NCI-H1694 (cell line): ENCODE measurements around the gene SPSB4.
"Not testable (repeated sequence)": the region's sequence is repeated elsewhere in the genome, so short reads cannot be mapped to it uniquely, and the experiment has no call there.

Source experiments
- DNase-seq: peaks from one replicate; lab custom pipeline; 2025; lab: John Stamatoyannopoulos, UW

SPSB4 gene

GRCh38 chr3:141116721-141117120 lies 65.6 kb downstream of the SPSB4 start:
- DNase-seq = no peak

- DNase-seq = not testable (repeated sequence)
These were observed 66.8 kb downstream of the SPSB4 start for GRCh38 chr3:141117982-141118381.

- no peak for DNase-seq
These were observed 71.4 kb downstream of the SPSB4 start for GRCh38 chr3:141122455-141123030.

GRCh38 chr3:141123677-141124410 lies 72.7 kb downstream of the SPSB4 start:
- DNase-seq = no peak

- no peak for DNase-seq
These were observed 73.6 kb downstream of the SPSB4 start for GRCh38 chr3:141124715-141125114.

GRCh38 chr3:141125351-141125750 lies 74.2 kb downstream of the SPSB4 start:
- no peak for DNase-seq

GRCh38 chr3:141126661-141127343 lies 75.7 kb downstream of the SPSB4 start:
- no peak for DNase-seq

- DNase-seq = peak; percentile 25
These were observed 76.4 kb downstream of the SPSB4 start for GRCh38 chr3:141127344-141128125.

- DNase-seq = no peak
These were observed 77.1 kb downstream of the SPSB4 start for GRCh38 chr3:141128126-141128777.

- no peak for DNase-seq
These were observed 77.9 kb downstream of the SPSB4 start for GRCh38 chr3:141129049-141129448.

- DNase-seq = peak; percentile 85
These were observed 78.4 kb downstream of the SPSB4 start for GRCh38 chr3:141129541-141130011.

- no peak for DNase-seq
These were observed 92.4 kb downstream of the SPSB4 start for GRCh38 chr3:141143517-141143916.

- DNase-seq = no peak
These were observed 95.9 kb downstream of the SPSB4 start for GRCh38 chr3:141146979-141147470.

- DNase-seq = no peak
These were observed 96.5 kb downstream of the SPSB4 start for GRCh38 chr3:141147657-141148056.

GRCh38 chr3:141148169-141148568 lies 97.0 kb downstream of the SPSB4 start:
- DNase-seq = no peak

- no peak for DNase-seq
These were observed 97.6 kb downstream of the SPSB4 start for GRCh38 chr3:141148770-141149169.

- no peak for DNase-seq
These were observed 99.1 kb downstream of the SPSB4 start for GRCh38 chr3:141150081-141150830.

- no peak for DNase-seq
These were observed 99.8 kb downstream of the SPSB4 start for GRCh38 chr3:141150931-141151330.

GRCh38 chr3:141151439-141151838 lies 100.3 kb downstream of the SPSB4 start:
- no peak for DNase-seq

- no peak for DNase-seq
These were observed 101.0 kb downstream of the SPSB4 start for GRCh38 chr3:141152130-141152529.
